Measurements from ENCODE around the gene TNRC6C. TPM values are rescaled to one million over a fixed set of nuclear protein-coding genes. Genes with fewer than 3 reads are reported as not detected.

The TNRC6C gene
- total RNA-seq, 1 donor from 2014 or later = 28.7 TPM

- DNase-seq (ENCODE audit: extremely low spot score, unreplicated experiment) = no peak
- no peak for TF ChIP-seq CTCF (IDR thresholded peaks at IDR 0.05)
- Mint-ChIP-seq H3K4me3 (ENCODE audit: unreplicated experiment) (no peak overlapping the region), H3K36me3 (ENCODE audit: unreplicated experiment) (peaks cover 6% of the 10 kb centered on the region), H3K27me3 (ENCODE audit: unreplicated experiment) (no peaks in the 10 kb centered on the region), H3K9me3 (ENCODE audit: unreplicated experiment) (no peaks in the 10 kb centered on the region), H3K4me1 (ENCODE audit: unreplicated experiment) (peaks cover 12% of the 10 kb centered on the region), H3K27ac (ENCODE audit: unreplicated experiment) (no peak overlapping the region)
Measured at GRCh38 chr17:78122216-78122930, 163.9 kb downstream of the TNRC6C start.

DNA sequence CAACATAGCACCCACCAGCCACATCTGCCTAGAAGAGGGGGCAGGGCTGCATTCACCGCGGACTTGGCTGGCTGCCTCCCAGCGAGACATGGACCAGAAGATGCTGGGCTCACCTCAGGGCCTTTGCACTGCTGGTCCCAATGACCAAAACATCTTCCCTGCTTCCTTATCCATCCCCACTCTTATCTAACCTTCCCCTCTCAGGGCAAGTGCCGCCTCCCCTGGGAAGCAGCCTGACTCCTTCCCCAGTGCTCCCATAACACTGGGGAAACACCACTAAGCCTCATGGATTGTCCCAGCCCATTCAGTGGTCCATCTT lies 164.4 kb downstream of the TNRC6C start:
- Mint-ChIP-seq H3K27me3 (ENCODE audit: unreplicated experiment) (no peaks in the 10 kb centered on the region), H3K9me3 (ENCODE audit: unreplicated experiment) (no peaks in the 10 kb centered on the region), H3K27ac (ENCODE audit: unreplicated experiment) (no peak overlapping the region), H3K36me3 (ENCODE audit: unreplicated experiment) (peaks cover 6% of the 10 kb centered on the region), H3K4me1 (ENCODE audit: unreplicated experiment) (peaks cover 17% of the 10 kb centered on the region), H3K4me3 (ENCODE audit: unreplicated experiment) (no peak overlapping the region)
- no peak for DNase-seq (ENCODE audit: extremely low spot score, unreplicated experiment)
- no peak for TF ChIP-seq CTCF (IDR thresholded peaks at IDR 0.05)

GRCh38 chr17:78123258-78123929 lies 164.9 kb downstream of the TNRC6C start:
- Mint-ChIP-seq H3K9me3 (ENCODE audit: unreplicated experiment) (no peaks in the 10 kb centered on the region), H3K27me3 (ENCODE audit: unreplicated experiment) (no peaks in the 10 kb centered on the region), H3K4me1 (ENCODE audit: unreplicated experiment) (peaks cover 17% of the 10 kb centered on the region), H3K36me3 (ENCODE audit: unreplicated experiment) (peaks cover 6% of the 10 kb centered on the region), H3K27ac (ENCODE audit: unreplicated experiment) (no peak overlapping the region), H3K4me3 (ENCODE audit: unreplicated experiment) (no peak overlapping the region)
- DNase-seq (ENCODE audit: extremely low spot score, unreplicated experiment) = no peak
- no peak for TF ChIP-seq CTCF (IDR thresholded peaks at IDR 0.05)

DNA sequence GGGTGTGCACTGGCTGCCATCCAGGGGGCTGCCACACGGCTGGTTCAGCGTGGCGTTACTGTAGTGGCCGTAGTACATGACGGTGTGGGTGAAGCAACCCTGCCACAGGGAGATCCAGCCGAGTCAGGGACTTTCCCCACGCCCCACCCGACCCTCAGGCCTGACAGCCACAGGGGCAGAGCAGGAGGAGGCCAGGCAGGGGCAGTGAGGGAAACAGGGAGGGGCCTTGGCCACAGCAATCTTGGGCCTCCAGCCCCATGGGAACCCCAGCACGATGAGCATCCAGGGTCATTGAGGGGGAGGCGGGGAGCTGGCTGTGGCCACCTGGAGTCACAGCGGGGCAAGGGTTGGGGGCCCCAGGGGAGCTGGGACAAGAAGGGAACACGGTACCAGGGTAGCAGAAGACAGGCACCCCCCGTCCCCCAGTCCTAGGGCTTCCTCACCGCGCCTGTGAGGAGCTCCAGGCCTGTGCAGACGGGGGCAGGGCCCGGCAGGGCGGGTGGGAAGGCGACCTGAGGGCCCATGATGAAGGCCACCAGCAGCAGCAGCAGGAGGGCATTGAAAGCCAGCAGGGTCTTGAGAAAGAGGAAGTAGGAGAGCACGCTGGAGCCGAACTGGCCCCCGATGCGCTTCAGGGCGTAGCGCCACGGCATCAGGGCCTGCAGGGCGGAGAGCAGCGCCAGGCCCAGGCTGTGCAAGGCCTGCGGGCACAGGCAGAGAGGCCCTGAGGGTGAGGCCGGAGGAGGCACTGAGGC lies 165.8 kb downstream of the TNRC6C start:
- no peaks in the 10 kb centered on the region for H3K27me3 Mint-ChIP-seq (ENCODE audit: unreplicated experiment)

More for the DNA sequence above, 165.8 kb downstream of the TNRC6C start:
- peaks cover 22% of the 10 kb centered on the region for H3K4me1 Mint-ChIP-seq (ENCODE audit: unreplicated experiment)
- no peaks in the 10 kb centered on the region for H3K9me3 Mint-ChIP-seq (ENCODE audit: unreplicated experiment)
- H3K4me3 Mint-ChIP-seq (ENCODE audit: unreplicated experiment) = no peak overlapping the region
- no peak for DNase-seq (ENCODE audit: extremely low spot score, unreplicated experiment)
- TF ChIP-seq CTCF (IDR thresholded peaks at IDR 0.05) = no peak
- peaks cover 6% of the 10 kb centered on the region for H3K36me3 Mint-ChIP-seq (ENCODE audit: unreplicated experiment)
- no peak overlapping the region for H3K27ac Mint-ChIP-seq (ENCODE audit: unreplicated experiment)
